Liver (tissue), 3 donors: ENCODE data around the gene DOCK9.

ENCODE experiments used
- FOXA1 ChIP-seq: IDR thresholded peaks from 2 replicates; pipeline ENCODE4 v1.6.1; 2016; ENCODE audit warnings: antibody characterized with exemption
- JUND ChIP-seq, 2 donors: IDR thresholded peaks; 2 replicates each; pipeline ENCODE4 v1.6.1; 2016; ENCODE audit warnings: antibody characterized with exemption in 2 of 2
- TAF1 ChIP-seq: conservative IDR thresholded peaks from 2 replicates; pipeline ENCODE4 v1.6.1; 2016; ENCODE audit warnings: antibody characterized with exemption, mild to moderate bottlenecking
- YY1 ChIP-seq: IDR thresholded peaks from 2 replicates; pipeline ENCODE4 v1.6.1; 2016; ENCODE audit warnings: antibody characterized with exemption, mild to moderate bottlenecking
- TF ChIP-seq, protein P1 (sequence below): fragments of 150-350 bp; IDR thresholded peaks from 2 replicates; pipeline ENCODE4 v1.5.1; 2017; ENCODE audit warnings: improper control_type of control experiment, low read depth, low read length; ENCODE audit not compliant: missing input control
- TF ChIP-seq, protein P2 (sequence below): IDR thresholded peaks from 2 replicates; pipeline ENCODE4 v1.6.1; 2016; ENCODE audit warnings: antibody characterized with exemption
- donor health status: healthy.
- donor health status: healthy.

DNA sequence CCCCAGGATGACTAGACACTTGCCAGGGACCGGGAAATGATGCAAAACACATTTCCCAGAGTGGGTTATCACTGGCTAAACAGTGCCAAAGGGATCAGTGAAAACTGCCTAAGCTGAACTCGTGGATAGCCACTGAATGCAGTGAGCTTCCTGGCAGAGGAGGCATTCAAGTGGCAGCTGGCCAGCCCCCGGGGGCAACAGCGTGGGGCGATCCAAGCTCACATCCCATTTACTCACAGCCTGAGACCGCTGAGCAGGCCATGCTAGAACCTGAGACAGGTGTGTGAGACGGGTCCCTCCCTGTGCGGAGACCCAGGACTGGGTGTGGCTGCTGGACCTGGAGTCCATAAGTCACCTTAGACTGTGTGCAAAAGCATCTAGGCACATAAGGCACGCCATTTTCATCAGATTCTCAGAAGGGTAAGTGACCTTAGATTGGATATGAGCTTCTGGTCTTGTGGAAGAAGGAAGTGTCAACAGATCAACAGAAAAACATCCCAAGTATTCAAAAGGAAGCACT, 173.5 kb downstream of the DOCK9 start:
- TF ChIP-seq, protein P1, sequence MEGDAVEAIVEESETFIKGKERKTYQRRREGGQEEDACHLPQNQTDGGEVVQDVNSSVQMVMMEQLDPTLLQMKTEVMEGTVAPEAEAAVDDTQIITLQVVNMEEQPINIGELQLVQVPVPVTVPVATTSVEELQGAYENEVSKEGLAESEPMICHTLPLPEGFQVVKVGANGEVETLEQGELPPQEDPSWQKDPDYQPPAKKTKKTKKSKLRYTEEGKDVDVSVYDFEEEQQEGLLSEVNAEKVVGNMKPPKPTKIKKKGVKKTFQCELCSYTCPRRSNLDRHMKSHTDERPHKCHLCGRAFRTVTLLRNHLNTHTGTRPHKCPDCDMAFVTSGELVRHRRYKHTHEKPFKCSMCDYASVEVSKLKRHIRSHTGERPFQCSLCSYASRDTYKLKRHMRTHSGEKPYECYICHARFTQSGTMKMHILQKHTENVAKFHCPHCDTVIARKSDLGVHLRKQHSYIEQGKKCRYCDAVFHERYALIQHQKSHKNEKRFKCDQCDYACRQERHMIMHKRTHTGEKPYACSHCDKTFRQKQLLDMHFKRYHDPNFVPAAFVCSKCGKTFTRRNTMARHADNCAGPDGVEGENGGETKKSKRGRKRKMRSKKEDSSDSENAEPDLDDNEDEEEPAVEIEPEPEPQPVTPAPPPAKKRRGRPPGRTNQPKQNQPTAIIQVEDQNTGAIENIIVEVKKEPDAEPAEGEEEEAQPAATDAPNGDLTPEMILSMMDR = no peak
- TF ChIP-seq, protein P2, sequence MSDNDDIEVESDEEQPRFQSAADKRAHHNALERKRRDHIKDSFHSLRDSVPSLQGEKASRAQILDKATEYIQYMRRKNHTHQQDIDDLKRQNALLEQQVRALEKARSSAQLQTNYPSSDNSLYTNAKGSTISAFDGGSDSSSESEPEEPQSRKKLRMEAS = no peak
- no peak for TF ChIP-seq JUND (IDR thresholded peaks at IDR 0.05)
- no peak for TF ChIP-seq TAF1
- no peak for TF ChIP-seq FOXA1
- no peak for TF ChIP-seq YY1
